Coronary artery (tissue), 2 donors: Measurements from ENCODE around the gene UNC119B.
"Not testable (repeated sequence)": the region's sequence is repeated elsewhere in the genome, so short reads cannot be mapped to it uniquely, and the experiment has no call there.

Source experiments
- DNase-seq: peaks from one replicate; pipeline ENCODE4 v3.0.0-alpha.2; 2017; ENCODE audit warnings: low spot score
- H3K27ac ChIP-seq, 2 donors: fragments of 200-600 bp; sonication (generic); one replicate each; pipeline ENCODE4 v1.5.1; 2016 to 2019
- H3K4me3 ChIP-seq: fragments of 200-600 bp; sonication (generic); 2 replicates; pipeline ENCODE4 v1.5.1; 2016; ENCODE audit warnings: mild to moderate bottlenecking, moderate library complexity
- CTCF ChIP-seq: fragments of 200-600 bp; sonication (generic); IDR thresholded peaks from one replicate; pipeline ENCODE4 v1.5.1; 2019; ENCODE audit warnings: antibody characterized with exemption

UNC119B gene

GRCh38 chr12:120668868-120669840 is 41.1 kb upstream of the UNC119B start:
- H3K4me3 ChIP-seq, result peak overlapping the region; percentile 41

DNA sequence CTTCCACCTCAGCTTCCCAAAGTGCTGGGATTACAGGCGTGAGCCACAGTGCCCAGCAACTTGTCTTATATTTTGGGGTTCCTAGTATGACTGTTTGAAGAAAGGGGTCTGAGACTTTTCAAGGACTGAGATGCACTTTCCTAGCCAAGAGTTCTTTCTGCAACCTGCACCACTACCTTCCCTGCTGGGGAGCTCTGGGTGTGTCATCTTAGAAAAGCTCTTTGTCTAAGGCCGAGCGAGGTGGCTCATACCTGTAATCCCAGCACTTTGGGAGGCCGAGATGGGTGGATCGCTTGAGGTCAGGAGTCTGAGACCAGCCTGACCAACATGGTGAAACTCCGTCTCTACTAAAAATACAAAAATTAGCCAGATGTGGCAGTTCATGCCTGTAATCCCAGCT is 40.0 kb upstream of the UNC119B start:
- not testable (repeated sequence) for H3K27ac ChIP-seq, DNase-seq

More at GRCh38 chr12:120668868-120669840, 41.1 kb upstream of the UNC119B start:
- no peak for TF ChIP-seq CTCF
- DNase-seq, result no peak
- peak overlapping the region; percentile 47 to 74 for H3K27ac ChIP-seq

DNA sequence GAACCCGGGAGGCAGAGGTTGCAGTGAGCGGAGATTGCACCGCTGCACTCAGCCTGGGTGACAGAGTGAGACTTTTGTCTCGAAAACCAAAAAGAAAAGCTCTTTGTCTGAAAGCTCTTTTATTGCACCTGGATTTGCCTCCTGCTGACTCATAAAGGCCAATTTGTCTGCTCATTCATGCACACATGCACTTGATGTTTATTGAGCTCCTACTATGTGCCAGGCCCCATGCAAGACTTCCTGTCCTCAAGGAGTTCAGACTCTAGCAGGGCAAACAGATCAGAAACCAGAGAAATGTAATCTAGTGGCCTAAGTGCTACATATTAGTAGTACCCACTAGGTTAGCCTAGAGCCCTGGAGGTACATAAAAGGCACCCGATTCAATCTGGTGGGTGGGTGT is 39.6 kb upstream of the UNC119B start:
- no peak for DNase-seq
- no peak for TF ChIP-seq CTCF
- no peak overlapping the region for H3K4me3 ChIP-seq
- no peak overlapping the region for H3K27ac ChIP-seq

More for the DNA sequence above, 40.0 kb upstream of the UNC119B start:
- H3K4me3 ChIP-seq, result not testable (repeated sequence)

GRCh38 chr12:120674097-120674636 is 36.1 kb upstream of the UNC119B start:
- H3K4me3 ChIP-seq, result no peak overlapping the region
- TF ChIP-seq CTCF, result no peak
- DNase-seq, result no peak
- no peak overlapping the region for H3K27ac ChIP-seq

DNA sequence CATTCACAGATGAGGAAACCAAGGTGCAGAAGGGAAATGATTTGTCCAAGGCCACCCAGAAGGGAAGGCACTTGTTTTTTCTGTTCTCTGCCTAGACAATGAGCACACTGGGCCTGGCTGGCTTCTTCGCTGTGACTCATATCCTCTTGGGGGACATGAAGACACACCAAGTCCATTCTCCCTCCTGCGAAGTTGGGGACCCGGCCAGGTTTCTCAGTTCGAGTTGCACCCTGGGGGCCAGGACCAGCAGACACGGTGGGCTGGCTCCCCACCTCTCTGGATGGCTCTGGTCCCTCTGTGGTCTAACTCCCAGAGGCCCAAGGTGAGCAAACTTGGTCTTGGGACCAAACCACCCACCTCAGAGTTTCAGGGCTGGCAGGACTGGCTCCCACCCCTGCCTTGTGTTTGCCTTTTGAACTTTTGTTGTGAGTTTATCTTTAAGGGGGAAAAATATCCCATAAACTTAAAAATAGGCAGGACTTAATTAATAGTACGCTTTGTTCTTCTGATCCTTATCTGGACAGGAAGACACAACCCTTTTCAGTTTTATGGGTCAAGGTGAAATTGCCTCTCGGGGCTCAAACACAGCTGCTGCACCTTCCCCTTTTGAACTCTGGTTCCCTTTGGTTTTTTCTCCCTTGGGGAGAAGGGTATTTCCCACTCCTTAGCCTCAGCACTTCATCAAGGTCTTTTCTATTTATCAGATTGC is 32.3 kb upstream of the UNC119B start:
- no peak overlapping the region for H3K27ac ChIP-seq
- H3K4me3 ChIP-seq, result no peak overlapping the region
- TF ChIP-seq CTCF, result no peak
- DNase-seq, result no peak

GRCh38 chr12:120678572-120678971 is 31.7 kb upstream of the UNC119B start:
- Histone ChIP-seq H3K27ac (no peak overlapping the region), H3K4me3 (no peak overlapping the region)
- DNase-seq, result no peak
- no peak for TF ChIP-seq CTCF

DNA sequence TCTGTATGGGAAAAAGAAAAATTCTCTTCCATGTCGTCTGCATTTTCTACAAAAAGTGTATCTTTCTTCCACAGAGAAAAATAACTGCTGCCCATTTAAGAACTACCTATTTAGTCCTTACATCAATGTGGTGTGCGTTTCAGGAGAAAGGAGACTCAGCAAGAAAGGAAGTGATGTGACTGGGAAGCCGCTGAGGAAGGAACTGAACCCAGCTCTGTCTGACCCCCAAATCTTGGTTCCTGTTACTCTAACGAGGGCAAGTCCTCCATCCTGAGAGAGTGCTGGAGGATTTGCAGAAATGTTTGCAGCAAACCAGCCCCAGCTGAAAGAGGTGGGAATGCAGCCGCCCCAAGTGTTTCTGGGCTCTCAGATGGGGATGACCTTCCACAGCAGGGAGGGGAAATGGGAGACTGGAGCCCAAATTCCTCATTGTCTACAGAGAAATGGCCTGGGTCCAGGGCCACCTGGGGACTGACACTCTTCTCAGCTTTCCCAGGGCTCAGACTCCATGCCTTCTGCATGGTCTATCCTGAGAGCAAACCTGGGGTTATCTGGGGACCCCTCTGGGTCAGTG is 30.0 kb upstream of the UNC119B start:
- TF ChIP-seq CTCF, result no peak
- DNase-seq, result no peak
- no peak overlapping the region for H3K27ac ChIP-seq
- no peak overlapping the region for H3K4me3 ChIP-seq
